Activated CD8-positive, alpha-beta memory T cell treated with anti-CD3 and anti-CD28 coated beads, Interleukin-2, amount 50 U/mL, for 24 hours (primary cell): Measurements from ENCODE around the gene ACOT11.

Source experiments
- DNase-seq: peaks from one replicate; pipeline ENCODE4 v3.0.0-alpha.2; 2020; ENCODE audit errors: extremely low read depth

The ACOT11 gene

DNA sequence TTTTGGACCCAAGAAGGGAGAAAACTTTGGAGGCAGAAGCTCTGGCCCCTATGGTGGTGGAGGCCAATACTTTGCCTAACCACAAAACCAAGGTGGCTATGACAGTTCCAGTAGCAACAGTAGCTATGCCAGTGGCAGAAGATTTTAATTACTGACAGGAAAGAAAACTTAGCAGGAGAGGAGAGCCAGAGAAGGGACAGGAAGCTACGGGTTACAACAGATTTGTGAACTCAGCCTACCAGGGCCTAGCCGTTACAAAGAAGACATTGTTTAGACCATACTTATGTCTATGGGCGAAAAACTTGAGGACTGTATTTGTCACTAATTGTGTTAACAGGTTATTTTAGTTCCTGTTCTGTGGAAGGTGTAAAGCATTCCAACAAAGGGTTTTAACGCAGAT lies 10.4 kb upstream of the ACOT11 start:
- no peak for DNase-seq

- DNase-seq = no peak
Measured at GRCh38 chr1:54538538-54538937, 9.5 kb upstream of the ACOT11 start.

GRCh38 chr1:54540582-54541295 lies 7.3 kb upstream of the ACOT11 start:
- DNase-seq = no peak

- no peak for DNase-seq
Measured at GRCh38 chr1:54542120-54542961, 5.7 kb upstream of the ACOT11 start.

DNA sequence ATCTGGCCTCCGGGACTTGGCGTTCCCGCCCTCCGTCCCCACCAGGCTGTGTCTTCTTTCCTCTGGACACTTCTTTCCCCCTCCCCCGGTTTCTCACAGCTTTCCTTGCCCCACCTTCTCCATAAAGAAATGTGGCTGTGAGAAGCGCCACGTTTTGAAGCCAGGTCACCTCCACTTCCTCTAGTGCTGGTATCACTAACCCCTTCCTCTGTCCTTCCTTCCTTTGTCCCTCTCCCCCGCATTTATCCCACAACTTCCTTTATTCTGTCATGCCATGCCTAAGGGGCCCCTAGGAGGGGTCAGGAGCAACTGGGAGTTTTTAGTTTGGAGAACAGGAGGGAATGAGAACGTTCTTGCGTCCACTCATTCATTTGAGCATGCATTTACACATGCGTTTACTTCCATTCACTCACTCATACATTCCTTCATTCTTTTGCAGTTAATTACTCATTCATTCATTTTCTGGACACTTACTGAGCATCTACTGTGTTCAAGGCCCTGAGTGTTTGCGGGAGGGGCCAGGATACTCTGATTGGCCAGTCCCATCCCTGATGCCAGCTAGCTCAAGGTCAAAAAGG lies 5.0 kb upstream of the ACOT11 start:
- DNase-seq = no peak

DNA sequence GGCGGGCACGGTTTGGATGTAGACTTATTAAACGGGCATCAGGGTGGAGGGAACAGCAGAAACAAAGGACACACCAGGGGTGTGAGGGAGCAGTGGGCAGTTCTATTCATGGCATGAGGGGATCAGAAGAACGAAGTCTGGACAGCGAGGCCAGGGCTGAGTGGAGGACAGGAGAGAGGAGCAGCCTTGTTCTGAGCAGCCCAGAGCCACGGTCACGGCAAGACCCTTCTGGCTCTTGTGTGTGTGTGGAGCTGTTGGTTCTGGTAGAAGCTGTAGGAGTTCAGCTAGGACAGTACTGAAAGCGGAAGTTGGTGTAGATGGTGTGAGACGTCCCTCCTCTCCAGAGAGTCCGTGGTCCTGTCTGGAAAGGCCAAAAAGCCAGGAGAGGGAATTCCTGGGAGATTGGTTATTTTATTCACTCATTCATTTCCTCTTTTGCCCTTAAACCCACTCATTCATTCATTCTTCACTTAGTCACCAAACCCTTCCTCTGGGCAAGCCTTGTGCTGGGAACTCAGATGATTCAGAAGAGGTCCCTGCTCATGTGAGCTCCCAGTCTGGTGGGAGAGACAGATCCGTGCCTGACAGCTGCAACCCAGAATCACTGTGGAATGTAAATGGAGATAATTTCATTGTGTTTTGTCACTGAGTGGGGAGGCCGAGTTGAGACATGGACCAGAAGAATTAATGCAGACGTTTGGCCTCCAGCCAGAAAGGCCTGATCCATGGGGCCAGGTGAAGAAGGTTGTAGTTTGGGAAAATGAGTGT lies 4.1 kb upstream of the ACOT11 start:
- no peak for DNase-seq

DNA sequence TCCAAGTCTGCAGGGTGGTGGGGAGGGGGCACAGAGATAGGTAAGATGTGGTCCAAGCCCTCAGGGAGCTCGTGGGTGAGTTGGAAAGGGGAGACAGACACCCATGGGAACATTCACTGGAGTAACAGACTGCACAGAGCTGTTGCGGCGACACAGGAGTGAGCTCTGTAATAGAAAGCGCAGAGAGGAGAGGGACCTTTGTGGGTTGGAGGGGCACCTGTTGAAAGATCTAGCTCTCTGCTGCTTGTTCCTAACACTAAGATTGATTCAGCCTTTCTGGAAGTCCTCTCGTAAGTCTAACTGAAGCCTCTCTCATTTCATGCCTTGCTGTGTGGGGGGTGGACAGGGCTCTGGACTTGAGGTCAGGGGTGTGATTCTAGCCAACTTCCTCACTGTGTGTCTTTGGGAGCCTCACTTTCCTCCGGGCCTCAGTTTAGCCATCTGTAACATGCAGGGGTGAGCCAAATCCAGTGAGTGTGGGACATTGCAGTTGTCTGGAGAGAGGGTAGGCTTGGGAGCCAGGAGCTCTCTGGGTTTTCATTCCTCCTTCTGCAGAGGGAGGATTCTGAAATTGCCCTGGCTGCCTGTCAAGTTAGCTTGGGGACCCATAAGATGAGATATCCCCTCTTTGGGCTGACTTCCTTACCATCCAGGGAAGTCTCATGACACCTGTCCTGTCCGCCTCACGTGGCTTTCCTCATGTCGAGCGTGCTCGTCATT lies 2.0 kb upstream of the ACOT11 start:
- no peak for DNase-seq

DNA sequence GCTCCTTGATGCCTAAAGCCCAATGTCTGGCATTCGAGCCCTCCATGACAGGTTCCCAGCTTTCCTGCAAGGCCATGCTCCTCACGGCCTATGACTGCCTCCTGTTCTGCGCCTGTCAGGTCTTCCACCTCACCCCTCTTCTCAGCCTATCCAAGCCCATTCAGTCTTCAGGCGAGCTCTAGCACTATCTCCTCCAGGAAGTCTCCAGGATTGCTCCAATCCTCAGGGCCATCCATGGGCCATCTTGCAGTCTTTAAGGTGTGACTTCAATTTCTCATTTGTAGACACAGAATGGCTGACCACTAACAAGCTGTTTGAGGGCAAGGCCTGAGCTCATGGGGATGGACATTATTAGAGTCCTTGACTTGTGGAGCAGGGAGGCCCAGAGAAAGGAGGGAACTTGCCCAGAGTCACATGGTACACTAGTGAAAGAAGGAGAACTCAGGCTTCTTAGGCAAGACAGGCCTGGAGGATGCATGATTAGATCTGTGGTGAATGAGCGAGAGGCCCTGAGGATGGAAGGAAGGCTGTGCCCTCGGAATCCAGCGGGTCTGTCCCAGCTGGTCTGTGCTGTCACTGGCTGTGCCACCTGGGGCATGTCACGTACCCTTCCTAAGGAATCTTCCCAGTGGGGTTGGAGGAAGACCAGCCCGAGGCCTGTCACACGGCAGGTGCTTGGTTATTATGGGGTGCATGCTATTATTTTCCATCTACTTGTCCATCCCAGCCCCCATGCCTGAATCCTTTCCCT lies 1.2 kb upstream of the ACOT11 start:
- DNase-seq = no peak

- no peak for DNase-seq
Measured at GRCh38 chr1:54548389-54549044, 489 bp downstream of the ACOT11 start.

DNA sequence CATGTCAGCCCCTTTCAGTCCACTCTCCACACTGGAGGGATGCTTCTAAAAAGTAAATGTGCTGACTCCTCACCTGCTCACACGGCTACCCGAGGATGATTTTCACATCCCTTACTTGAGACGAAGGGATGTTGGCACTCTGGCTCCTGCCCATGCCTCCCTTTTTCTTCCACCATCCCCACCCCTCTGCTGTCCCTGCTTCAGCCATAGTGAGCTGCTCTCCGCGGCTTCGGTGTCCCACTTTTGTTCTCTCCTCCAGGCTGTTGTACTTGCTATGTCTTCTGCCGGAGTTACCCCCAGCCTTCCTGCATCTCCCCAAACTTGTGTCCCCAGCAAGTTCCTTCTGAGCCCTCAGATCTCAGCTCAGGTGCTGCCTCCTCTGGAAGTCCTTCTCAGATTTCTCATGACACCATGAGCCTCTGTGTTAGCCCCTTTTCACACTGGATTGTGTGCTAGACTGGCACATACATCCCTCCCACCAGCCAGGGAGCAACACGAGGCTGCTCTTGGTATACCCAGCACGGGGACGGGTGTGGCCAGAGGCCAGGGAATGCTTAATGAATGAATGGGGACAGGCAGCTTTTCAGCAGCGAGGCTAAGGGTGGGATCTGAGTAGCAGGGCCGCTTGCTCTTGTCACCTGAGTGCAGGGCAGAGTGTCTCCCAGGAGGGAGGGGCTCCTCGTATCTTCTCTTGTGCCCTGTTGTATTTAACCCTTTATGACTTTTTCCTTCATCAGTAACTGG lies 1.3 kb downstream of the ACOT11 start:
- no peak for DNase-seq

GRCh38 chr1:54551891-54552290 lies 3.9 kb downstream of the ACOT11 start:
- DNase-seq = no peak

DNA sequence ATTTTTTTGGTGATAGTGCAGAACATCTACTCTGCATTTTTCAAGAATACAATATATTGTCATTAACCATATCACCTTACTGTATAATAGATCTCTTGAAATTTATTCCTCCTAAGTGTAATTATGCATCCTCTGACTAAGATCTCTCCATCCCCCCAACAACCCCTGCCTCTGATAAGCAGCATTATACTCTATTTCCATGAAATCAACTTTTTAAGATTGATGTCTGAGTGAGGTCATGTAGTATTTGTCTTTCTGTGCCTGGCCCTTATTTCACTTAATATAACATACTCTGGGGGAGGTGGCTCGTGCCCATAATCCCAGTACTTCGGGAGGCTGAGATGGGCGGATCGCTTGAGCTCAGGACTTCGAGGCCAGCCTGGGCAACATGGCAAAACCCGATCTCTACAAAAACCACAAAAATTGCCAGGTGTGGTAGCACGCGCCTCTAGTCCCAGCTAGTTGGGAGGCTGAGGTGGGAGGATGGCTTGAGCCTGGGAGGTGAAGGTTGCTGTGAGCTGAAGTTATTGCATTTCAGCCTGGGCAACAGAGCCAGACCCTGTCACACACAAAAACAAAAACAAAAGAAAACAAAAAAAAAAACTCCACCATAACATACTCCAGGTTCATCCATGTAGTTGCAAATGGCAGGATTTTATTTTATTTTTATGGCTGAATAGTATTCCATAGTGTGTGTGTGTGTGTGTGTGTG lies 5.7 kb downstream of the ACOT11 start:
- no peak for DNase-seq

GRCh38 chr1:54556110-54556509 lies 8.1 kb downstream of the ACOT11 start:
- no peak for DNase-seq

- no peak for DNase-seq
Measured at GRCh38 chr1:54557671-54558355, 9.8 kb downstream of the ACOT11 start.

DNA sequence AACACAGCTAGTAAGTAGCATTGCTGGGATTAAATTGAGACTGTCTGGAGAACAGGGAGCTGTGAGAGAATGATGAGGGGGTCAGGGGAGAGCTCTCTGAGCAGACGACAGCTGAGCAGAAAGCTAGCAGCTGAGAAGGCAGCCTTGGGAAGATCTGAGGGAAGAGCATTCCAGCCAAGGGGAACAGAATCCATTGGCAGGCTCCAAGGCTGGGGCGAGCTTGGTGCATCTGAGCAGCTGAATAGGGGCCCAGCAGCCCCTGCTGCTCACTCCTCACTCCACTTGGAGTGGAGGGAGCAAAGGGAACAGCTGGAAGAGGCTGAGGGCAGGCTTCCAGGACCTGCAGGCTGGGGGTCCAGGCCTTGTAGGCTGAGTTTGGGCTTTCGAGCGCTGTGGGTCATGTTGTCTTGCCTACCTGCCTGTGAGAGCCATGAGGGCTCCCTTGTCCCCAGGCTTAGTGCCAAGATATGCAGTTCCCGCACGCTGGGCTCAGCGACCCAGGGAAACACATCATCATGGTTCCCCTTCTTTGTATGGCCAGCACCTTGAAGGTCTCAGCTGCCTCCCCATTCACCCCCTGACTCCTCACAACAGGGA lies 10.5 kb downstream of the ACOT11 start:
- DNase-seq = no peak

GRCh38 chr1:54559111-54559548 lies 11.1 kb downstream of the ACOT11 start:
- no peak for DNase-seq

- no peak for DNase-seq
Measured at GRCh38 chr1:54559771-54560231, 11.8 kb downstream of the ACOT11 start.
